Activated T-cell treated with anti-CD3 and anti-CD28 coated beads, Interleukin-2, amount 50 U/mL, for 72 hours (primary cell): ENCODE measurements around the gene ADGRE1. TPM values are rescaled to one million over a fixed set of nuclear protein-coding genes. Genes with fewer than 3 reads are reported as not detected.

Experiments
- ATAC-seq, 2 donors: fragments of 150-1000 bp; cut with Tn5 transposase; replicated peaks in 1 of 2; 2 replicates each; pipeline ENCODE4 v1.10.0; 2021; ENCODE audit warnings: moderate library complexity in 2 of 2, mild to moderate bottlenecking in 1 of 2
- DNase-seq, 2 donors: peaks; one replicate each; pipeline ENCODE4 v3.0.0; 2021 to 2022; ENCODE audit warnings: mixed read lengths in 1 of 2
- H3K27ac Mint-ChIP-seq: one replicate; pipeline ENCODE4 v1.8.0; 2022; ENCODE audit warnings: mild to moderate bottlenecking, moderate library complexity, mixed read lengths
- H3K27me3 Mint-ChIP-seq: one replicate; pipeline ENCODE4 v1.8.0; 2022; ENCODE audit warnings: low read depth, mixed read lengths
- H3K36me3 Mint-ChIP-seq, 2 donors: one replicate each; pipeline ENCODE4 v1.8.0; 2022; ENCODE audit warnings: mixed read lengths in 2 of 2, mild to moderate bottlenecking in 1 of 2; ENCODE audit not compliant: insufficient read depth in 2 of 2
- H3K4me1 Mint-ChIP-seq: one replicate; pipeline ENCODE4 v1.8.0; 2022; ENCODE audit warnings: low read depth, mixed read lengths
- H3K4me3 Mint-ChIP-seq, 2 donors: one replicate each; pipeline ENCODE4 v1.8.0; 2022; ENCODE audit warnings: mild to moderate bottlenecking in 2 of 2, mixed read lengths in 2 of 2, moderate library complexity in 2 of 2
- H3K9me3 Mint-ChIP-seq, 2 donors: one replicate each; pipeline ENCODE4 v1.8.0; 2022; ENCODE audit warnings: mixed read lengths in 2 of 2
- total RNA-seq, 2 donors: library from RNA; stranded (reverse); gene quantifications; one replicate each; pipeline ENCODE4 v1.2.3, GENCODE V29; 2022

The ADGRE1 gene
- total RNA-seq, result 10 to 100 TPM; 14.3 to 15.8 TPM

- H3K36me3 Mint-ChIP-seq, result peaks cover 14 to 22% of the 10 kb centered on the region in 2 donors
- DNase-seq (peak; percentile 43 to 54), ATAC-seq (peak; percentile 77 to 81)
- peak within 1 kb of the TSS; percentile 71 for H3K27ac Mint-ChIP-seq
- peaks cover 5 to 8% of the 10 kb centered on the region in 2 donors for H3K9me3 Mint-ChIP-seq
- H3K4me3 Mint-ChIP-seq, result peak within 1 kb of the TSS; percentile 46 to 64
- H3K27me3 Mint-ChIP-seq, result no peaks in the 10 kb centered on the region
- peaks cover 53% of the 10 kb centered on the region for H3K4me1 Mint-ChIP-seq
Measured at GRCh38 chr19:6887316-6887715, at the start of gene ADGRE1. ADGRE1 (plus strand) TSS chr19:6887579; CDS start chr19:6887609, 30 bp downstream.

GRCh38 chr19:6838062-6838655 lies 49.2 kb upstream of the ADGRE1 start:
- Mint-ChIP-seq H3K27me3 (no peaks in the 10 kb centered on the region), H3K4me3 (no peak overlapping the region), H3K27ac (peak overlapping the region; percentile 88), H3K9me3 (no peaks in the 10 kb centered on the region), H3K4me1 (peaks cover 23% of the 10 kb centered on the region), H3K36me3 (peaks cover 14 to 26% of the 10 kb centered on the region in 2 donors)
- DNase-seq (no peak), ATAC-seq (no peak)

GRCh38 chr19:6842871-6843607 lies 44.3 kb upstream of the ADGRE1 start:
- peaks cover 3% of the 10 kb centered on the region for H3K4me1 Mint-ChIP-seq
- H3K27ac Mint-ChIP-seq, result peak overlapping the region; percentile 74
- peaks cover 6 to 10% of the 10 kb centered on the region in 2 donors for H3K36me3 Mint-ChIP-seq
- no peak for DNase-seq
- H3K9me3 Mint-ChIP-seq, result no peaks in the 10 kb centered on the region
- no peak overlapping the region for H3K4me3 Mint-ChIP-seq
- ATAC-seq, result no peak
- H3K27me3 Mint-ChIP-seq, result no peaks in the 10 kb centered on the region

GRCh38 chr19:6847828-6848200 lies 39.6 kb upstream of the ADGRE1 start:
- DNase-seq (no peak), ATAC-seq (no peak)
- no peak overlapping the region for H3K27ac Mint-ChIP-seq
- no peaks in the 10 kb centered on the region for H3K27me3 Mint-ChIP-seq
- H3K36me3 Mint-ChIP-seq, result peaks cover 4 to 12% of the 10 kb centered on the region in 2 donors
- no peaks in the 10 kb centered on the region for H3K4me1 Mint-ChIP-seq
- no peaks in the 10 kb centered on the region for H3K9me3 Mint-ChIP-seq
- no peak overlapping the region for H3K4me3 Mint-ChIP-seq

- no peak overlapping the region for H3K27ac Mint-ChIP-seq
- DNase-seq (no peak), ATAC-seq (no peak)
- no peaks in the 10 kb centered on the region for H3K4me1 Mint-ChIP-seq
- H3K4me3 Mint-ChIP-seq, result no peak overlapping the region
- no peaks in the 10 kb centered on the region for H3K27me3 Mint-ChIP-seq
- H3K9me3 Mint-ChIP-seq, result no peaks in the 10 kb centered on the region
- H3K36me3 Mint-ChIP-seq, result peaks cover 4 to 16% of the 10 kb centered on the region in 2 donors
Measured at GRCh38 chr19:6848986-6849385, 38.4 kb upstream of the ADGRE1 start.

GRCh38 chr19:6849876-6850275 lies 37.5 kb upstream of the ADGRE1 start:
- H3K27ac Mint-ChIP-seq, result peak overlapping the region; percentile 75
- no peaks in the 10 kb centered on the region for H3K4me1 Mint-ChIP-seq
- no peaks in the 10 kb centered on the region for H3K9me3 Mint-ChIP-seq
- DNase-seq (no peak), ATAC-seq (no peak)
- H3K36me3 Mint-ChIP-seq, result peaks cover 6 to 18% of the 10 kb centered on the region in 2 donors
- no peaks in the 10 kb centered on the region for H3K27me3 Mint-ChIP-seq
- H3K4me3 Mint-ChIP-seq, result no peak overlapping the region

GRCh38 chr19:6851359-6851758 lies 36.0 kb upstream of the ADGRE1 start:
- H3K4me1 Mint-ChIP-seq, result no peaks in the 10 kb centered on the region
- H3K27me3 Mint-ChIP-seq, result no peaks in the 10 kb centered on the region
- H3K9me3 Mint-ChIP-seq, result no peaks in the 10 kb centered on the region
- H3K36me3 Mint-ChIP-seq, result peaks cover 13 to 25% of the 10 kb centered on the region in 2 donors
- no peak for DNase-seq
- ATAC-seq, result no peak
- H3K4me3 Mint-ChIP-seq, result no peak overlapping the region
- no peak overlapping the region for H3K27ac Mint-ChIP-seq

GRCh38 chr19:6852001-6852400 lies 35.4 kb upstream of the ADGRE1 start:
- Mint-ChIP-seq H3K4me1 (no peaks in the 10 kb centered on the region), H3K27me3 (no peaks in the 10 kb centered on the region), H3K27ac (no peak overlapping the region), H3K36me3 (peaks cover 15 to 27% of the 10 kb centered on the region in 2 donors), H3K4me3 (no peak overlapping the region), H3K9me3 (no peaks in the 10 kb centered on the region)
- no peak for ATAC-seq
- no peak for DNase-seq

GRCh38 chr19:6853868-6854267 lies 33.5 kb upstream of the ADGRE1 start:
- Mint-ChIP-seq H3K4me3 (no peak overlapping the region), H3K27ac (no peak overlapping the region), H3K36me3 (peaks cover 18 to 23% of the 10 kb centered on the region in 2 donors), H3K4me1 (no peaks in the 10 kb centered on the region), H3K27me3 (no peaks in the 10 kb centered on the region), H3K9me3 (no peaks in the 10 kb centered on the region)
- no peak for ATAC-seq
- DNase-seq, result no peak

GRCh38 chr19:6854758-6855157 lies 32.6 kb upstream of the ADGRE1 start:
- DNase-seq, result no peak
- H3K4me3 Mint-ChIP-seq, result no peak overlapping the region
- H3K9me3 Mint-ChIP-seq, result no peaks in the 10 kb centered on the region
- no peaks in the 10 kb centered on the region for H3K27me3 Mint-ChIP-seq
- H3K27ac Mint-ChIP-seq, result no peak overlapping the region
- peaks cover 15 to 20% of the 10 kb centered on the region in 2 donors for H3K36me3 Mint-ChIP-seq
- H3K4me1 Mint-ChIP-seq, result no peaks in the 10 kb centered on the region
- ATAC-seq, result no peak

- ATAC-seq, result no peak
- Mint-ChIP-seq H3K4me1 (peaks cover 4% of the 10 kb centered on the region), H3K9me3 (no peaks in the 10 kb centered on the region), H3K36me3 (peaks cover 15 to 20% of the 10 kb centered on the region in 2 donors), H3K4me3 (no peak overlapping the region), H3K27me3 (no peaks in the 10 kb centered on the region), H3K27ac (peak overlapping the region; percentile 11)
- no peak for DNase-seq
Measured at GRCh38 chr19:6856749-6857372, 30.5 kb upstream of the ADGRE1 start.

GRCh38 chr19:6861683-6862286 lies 25.6 kb upstream of the ADGRE1 start:
- DNase-seq (no peak), ATAC-seq (no peak)
- H3K4me3 Mint-ChIP-seq, result peak overlapping the region; percentile 13 to 44
- no peak overlapping the region for H3K27ac Mint-ChIP-seq
- H3K9me3 Mint-ChIP-seq, result no peaks in the 10 kb centered on the region
- no peaks in the 10 kb centered on the region for H3K27me3 Mint-ChIP-seq
- peaks cover 28% of the 10 kb centered on the region for H3K4me1 Mint-ChIP-seq
- peaks cover 0 to 3% of the 10 kb centered on the region in 2 donors for H3K36me3 Mint-ChIP-seq

GRCh38 chr19:6862673-6863078 lies 24.7 kb upstream of the ADGRE1 start:
- ATAC-seq (peak; percentile 84 to 85), DNase-seq (peak; percentile 89 to 92)
- Mint-ChIP-seq H3K4me3 (peak overlapping the region; percentile 67 to 85), H3K4me1 (peaks cover 30% of the 10 kb centered on the region), H3K27ac (peak overlapping the region; percentile 26), H3K27me3 (no peaks in the 10 kb centered on the region), H3K9me3 (no peaks in the 10 kb centered on the region), H3K36me3 (no peaks in the 10 kb centered on the region)
